Sigmoid colon (tissue), 7 donors: ENCODE data around the gene DVL3. TPM values are rescaled to one million over a fixed set of nuclear protein-coding genes. Genes with fewer than 3 reads are reported as not detected.

Source experiments
- DNase-seq: peaks from one replicate; pipeline ENCODE4 v3.0.0-alpha.2; 2019
- H3K27ac ChIP-seq, 4 donors: fragments of 200-600 bp; sonication (generic); one replicate each; pipeline ENCODE4 v1.5.1; 2016 to 2019; ENCODE audit warnings: mild to moderate bottlenecking in 1 of 4
- H3K27me3 ChIP-seq, 3 donors: fragments of 200-600 bp; sonication (generic); one replicate each; pipeline ENCODE4 v1.5.1; 2019; ENCODE audit warnings: mild to moderate bottlenecking in 1 of 3
- H3K36me3 ChIP-seq, 4 donors: fragments of 200-600 bp; sonication (generic); one replicate each; pipeline ENCODE4 v1.5.1; 2016 to 2019
- H3K4me1 ChIP-seq, 4 donors: fragments of 200-600 bp; sonication (generic); one replicate each; pipeline ENCODE4 v1.5.1; 2017 to 2019
- H3K4me3 ChIP-seq, 4 donors: fragments of 200-600 bp; sonication (generic); one replicate each; pipeline ENCODE4 v1.5.1; 2017 to 2019; ENCODE audit warnings: mild to moderate bottlenecking in 2 of 4, moderate library complexity in 1 of 4
- H3K9me3 ChIP-seq, 4 donors: fragments of 200-600 bp in 3 of 4; sonication (generic) in 3 of 4; one replicate each; pipeline versions ENCODE4 v1.5.1 to v1.6.1; 2013 to 2019
- CTCF ChIP-seq, 4 experiments: fragments of 450-650 bp in 3 of 4; fragments of 200-600 bp in 1 of 4; IDR thresholded peaks; one replicate each; pipeline ENCODE4 v1.5.1; 2016 to 2019; ENCODE audit warnings: antibody characterized with exemption in 4 of 4, mild to moderate bottlenecking in 3 of 4, moderate library complexity in 2 of 4
- EP300 ChIP-seq, 4 donors: sonication (generic); formaldehyde crosslinking; IDR thresholded peaks; one replicate each; pipeline ENCODE4 v1.6.1; 2017; ENCODE audit warnings: antibody characterized with exemption in 4 of 4
- POLR2A ChIP-seq, 2 donors: fragments of 450-650 bp; IDR thresholded peaks; one replicate each; pipeline ENCODE4 v1.6.1; 2016; ENCODE audit warnings: antibody characterized with exemption in 2 of 2, mild to moderate bottlenecking in 2 of 2, moderate library complexity in 2 of 2
- POLR2AphosphoS5 ChIP-seq, 4 donors: sonication (generic); formaldehyde crosslinking; IDR thresholded peaks; one replicate each; pipeline ENCODE4 v1.6.1; 2017; ENCODE audit warnings: antibody characterized with exemption in 4 of 4
- WGBS, 2 donors: extraction: QIAGEN DNeasy Blood & Tissue Kit; methylation state at CpG; one replicate each; pipeline ENCODE4 v1.1.7; 2013; 5-methylcytosine and 5-hydroxymethylcytosine counted together
- intact Hi-C: fragments of 100-400 bp; cut with DNase I; formaldehyde crosslinking; loops from one replicate; pipeline ENCODE4 v1.15.1; 2023
- polyA plus RNA-seq, 3 donors: library from polyadenylated mRNA; stranded (reverse); fragments of 200-250 nt; gene quantifications; one replicate each; pipeline ENCODE4 v1.2.3, GENCODE V29; 2013
- total RNA-seq, 4 donors: library from RNA; depleted of rRNA; stranded (reverse); fragments of >200 nt; gene quantifications; one replicate each; pipeline ENCODE4 v1.1.0, GENCODE V29; 2016
- donor health status: healthy with polysubstance abuse.
- donor health status: Bipolar disorder and iron deficiency.
- donor health status: healthy.

DVL3 gene
- total and polyA plus RNA-seq, 7 donors, result 15.0 to 71.2 (median 40.8) TPM

GRCh38 chr3:184183679-184184078 lies 28.5 kb downstream of the DVL3 start:
- Histone ChIP-seq H3K9me3 (no peaks in the 10 kb centered on the region), H3K27me3 (no peaks in the 10 kb centered on the region), H3K36me3 (peaks cover 48 to 76% (median 64%) of the 10 kb centered on the region in 4 donors), H3K27ac (no peak overlapping the region), H3K4me1 (peaks cover 0 to 43% (median 28%) of the 10 kb centered on the region in 4 donors), H3K4me3 (no peak overlapping the region)
- TF ChIP-seq CTCF (IDR thresholded peaks at IDR 0.05) (no peak), POLR2AphosphoS5 (IDR thresholded peaks at IDR 0.05) (no peak), EP300 (IDR thresholded peaks at IDR 0.05) (no peak), POLR2A (IDR thresholded peaks at IDR 0.05) (no peak)
- no peak for DNase-seq
- intact Hi-C loops, result no loop called here
- 82 to 90% methylated on average over 5 of the region's 5 CpGs for WGBS, 2 donors

DNA sequence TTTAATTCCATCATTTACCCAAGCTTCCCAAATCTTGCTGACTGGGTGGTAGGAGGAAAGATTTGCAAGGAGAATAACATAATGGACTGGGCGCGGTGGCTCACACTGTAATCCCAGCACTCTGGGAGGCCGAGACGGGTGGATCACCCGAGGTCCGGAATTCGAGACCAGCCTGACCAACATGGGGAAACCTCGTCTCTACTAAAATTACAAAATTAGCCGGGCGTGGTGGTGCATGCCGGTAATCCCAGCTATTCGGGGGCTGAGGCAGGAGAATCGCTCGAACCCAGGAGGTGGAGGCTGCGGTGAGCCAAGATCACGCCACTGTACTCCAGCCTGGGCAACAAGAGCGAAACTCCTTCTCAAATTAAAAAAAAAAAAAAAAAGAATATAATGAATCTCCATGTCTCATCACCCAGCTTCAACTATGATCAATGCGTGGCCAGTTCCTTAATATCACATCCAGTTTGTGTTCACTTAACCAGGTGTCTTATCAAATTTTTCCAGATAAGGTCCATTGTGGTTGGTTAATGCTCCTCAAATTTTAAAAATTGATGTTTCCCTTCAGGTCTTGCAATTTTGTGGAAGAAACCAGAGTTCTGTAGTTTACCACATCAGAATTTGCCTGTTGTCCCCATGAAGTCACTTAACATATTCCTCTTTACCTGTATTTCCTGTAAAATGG lies 29.5 kb downstream of the DVL3 start:
- no peaks in the 10 kb centered on the region for H3K27me3 ChIP-seq
- TF ChIP-seq POLR2A (IDR thresholded peaks at IDR 0.05) (no peak), CTCF (IDR thresholded peaks at IDR 0.05) (no peak), POLR2AphosphoS5 (IDR thresholded peaks at IDR 0.05) (no peak), EP300 (IDR thresholded peaks at IDR 0.05) (no peak)
- peaks cover 0 to 45% (median 29%) of the 10 kb centered on the region in 4 donors for H3K4me1 ChIP-seq
- H3K9me3 ChIP-seq, result no peaks in the 10 kb centered on the region
- no peak for DNase-seq
- H3K27ac ChIP-seq, result peak overlapping the region; percentile 87 to 90 (median 88)
- no peak overlapping the region for H3K4me3 ChIP-seq
- WGBS, 2 donors, result 95 to 96% methylated on average over 18 of the region's 18 CpGs
- peaks cover 42 to 76% (median 62%) of the 10 kb centered on the region in 4 donors for H3K36me3 ChIP-seq
- intact Hi-C loops, result loop anchor here (1.0 to 5.0 kb wide), 4 partner anchors 9 to 167 kb away; partner anchors contain the start of genes ABCC5, ALG3, EEF1AKMT4 and PSMD2

- 3 to 4% methylated on average over 55 of the region's 55 CpGs for WGBS, 2 donors
- TF ChIP-seq POLR2AphosphoS5 (IDR thresholded peaks at IDR 0.05), result no peak
- TF ChIP-seq EP300 (IDR thresholded peaks at IDR 0.05), result peak in 1 of 4 donors; percentile 48
- peak; percentile 100 for DNase-seq
- H3K4me1 ChIP-seq, result peaks cover 0 to 38% (median 29%) of the 10 kb centered on the region in 4 donors
- no peaks in the 10 kb centered on the region for H3K27me3 ChIP-seq
- intact Hi-C loops, result loop anchor here (1.0 to 5.0 kb wide), 5 partner anchors 10 to 168 kb away; partner anchors contain the start of genes ABCC5, ALG3, EEF1AKMT4 and EIF2B5
- peaks cover 40 to 76% (median 63%) of the 10 kb centered on the region in 4 donors for H3K36me3 ChIP-seq
- H3K4me3 ChIP-seq, result peak overlapping the region; percentile 71 to 98 (median 96)
- no peaks in the 10 kb centered on the region for H3K9me3 ChIP-seq
- peak overlapping the region; percentile 87 to 90 (median 88) for H3K27ac ChIP-seq
Measured at GRCh38 chr3:184185461-184186183, 30.4 kb downstream of the DVL3 start.

- no peaks in the 10 kb centered on the region for H3K27me3 ChIP-seq
- H3K4me3 ChIP-seq, result peak within 1 kb of the TSS; percentile 71 to 98 (median 96)
- H3K9me3 ChIP-seq, result no peaks in the 10 kb centered on the region
- H3K4me1 ChIP-seq, result peaks cover 0 to 37% (median 29%) of the 10 kb centered on the region in 4 donors
- TF ChIP-seq POLR2A (IDR thresholded peaks at IDR 0.05) (peak; percentile 62 to 84), POLR2AphosphoS5 (IDR thresholded peaks at IDR 0.05) (peak; percentile 90 to 98 (median 94)), EP300 (IDR thresholded peaks at IDR 0.05) (no peak), CTCF (IDR thresholded peaks at IDR 0.05) (no peak)
- H3K27ac ChIP-seq, result peak within 1 kb of the TSS; percentile 87 to 90 (median 88)
- intact Hi-C loops, result loop anchor here (2.0 to 5.0 kb wide), 4 partner anchors 52 to 169 kb away; partner anchors contain the start of genes ABCC5, ALG3, EEF1AKMT4 and EIF2B5
- 0 to 1% methylated on average over 45 of the region's 45 CpGs for WGBS, 2 donors
- DNase-seq, result peak; percentile 81
- H3K36me3 ChIP-seq, result peaks cover 39 to 76% (median 63%) of the 10 kb centered on the region in 4 donors
Measured at GRCh38 chr3:184186184-184186901, 31.2 kb downstream of the DVL3 start, which contains the start of gene ABCF3. TSS of gene ABCF3 (plus strand) at chr3:184186199. CDS start at chr3:184186208, 9 bp downstream.
